ENCODE measurements around the gene P4HA1.

GRCh38 chr10:73096041-73096448, 621 bp downstream of the P4HA1 start:
- no peak for TF ChIP-seq GATA2 (IDR thresholded peaks at IDR 0.05; ENCODE audit: low read depth, low read length)
- no peak for TF ChIP-seq GATA3 (IDR thresholded peaks at IDR 0.05; ENCODE audit: low read depth, low read length)
